NB4 (cell line): Measurements from ENCODE around the gene HSPG2.

Source experiments
- CTCF ChIP-seq: IDR thresholded peaks from one replicate; pipeline ENCODE4 v1.5.1; 2012; ENCODE audit warnings: low read depth, low read length
- MAX ChIP-seq: IDR thresholded peaks from 2 replicates; pipeline ENCODE4 v1.6.1; 2011; ENCODE audit warnings: low read depth, low read length
- POLR2A ChIP-seq: IDR thresholded peaks from 2 replicates; pipeline ENCODE4 v1.6.1; 2011; ENCODE audit warnings: mild to moderate bottlenecking; ENCODE audit not compliant: insufficient read length; ENCODE audit errors: extremely low read depth

- TF ChIP-seq CTCF (no peak), POLR2A (no peak), MAX (no peak)
These were observed 3.5 kb downstream of the HSPG2 start for GRCh38 chr1:21933397-21934248.
